ENCODE data around the gene PDCL2. TPM values are rescaled to one million over a fixed set of nuclear protein-coding genes. Genes with fewer than 3 reads are reported as not detected.

Gene PDCL2
- total RNA-seq, 6 experiments from 2014 or later: not detected

GRCh38 chr4:55538531-55538930, 53.5 kb downstream of the PDCL2 start:
- Mint-ChIP-seq H3K27me3 (ENCODE audit: insufficient read depth) (no peaks in the 10 kb centered on the region), H3K36me3 (ENCODE audit: low read depth) (peaks cover 19% of the 10 kb centered on the region), H3K4me3 (no peak overlapping the region), H3K4me1 (ENCODE audit: low read depth) (peaks cover 27% of the 10 kb centered on the region), H3K9me3 (peaks cover 8% of the 10 kb centered on the region; the same call in 1 of the 2 replicates), H3K27ac (no peak overlapping the region)
- DNase-seq: no peak
- TF ChIP-seq, protein P1, sequence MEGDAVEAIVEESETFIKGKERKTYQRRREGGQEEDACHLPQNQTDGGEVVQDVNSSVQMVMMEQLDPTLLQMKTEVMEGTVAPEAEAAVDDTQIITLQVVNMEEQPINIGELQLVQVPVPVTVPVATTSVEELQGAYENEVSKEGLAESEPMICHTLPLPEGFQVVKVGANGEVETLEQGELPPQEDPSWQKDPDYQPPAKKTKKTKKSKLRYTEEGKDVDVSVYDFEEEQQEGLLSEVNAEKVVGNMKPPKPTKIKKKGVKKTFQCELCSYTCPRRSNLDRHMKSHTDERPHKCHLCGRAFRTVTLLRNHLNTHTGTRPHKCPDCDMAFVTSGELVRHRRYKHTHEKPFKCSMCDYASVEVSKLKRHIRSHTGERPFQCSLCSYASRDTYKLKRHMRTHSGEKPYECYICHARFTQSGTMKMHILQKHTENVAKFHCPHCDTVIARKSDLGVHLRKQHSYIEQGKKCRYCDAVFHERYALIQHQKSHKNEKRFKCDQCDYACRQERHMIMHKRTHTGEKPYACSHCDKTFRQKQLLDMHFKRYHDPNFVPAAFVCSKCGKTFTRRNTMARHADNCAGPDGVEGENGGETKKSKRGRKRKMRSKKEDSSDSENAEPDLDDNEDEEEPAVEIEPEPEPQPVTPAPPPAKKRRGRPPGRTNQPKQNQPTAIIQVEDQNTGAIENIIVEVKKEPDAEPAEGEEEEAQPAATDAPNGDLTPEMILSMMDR (IDR thresholded peaks at IDR 0.05): no peak

GRCh38 chr4:55534306-55534705, 57.7 kb downstream of the PDCL2 start:
- peaks cover 30% of the 10 kb centered on the region for H3K9me3 Mint-ChIP-seq
- DNase-seq: no peak
- H3K4me3 Mint-ChIP-seq: no peak overlapping the region
- TF ChIP-seq, protein P1 (IDR thresholded peaks at IDR 0.05): no peak
- peaks cover 50% of the 10 kb centered on the region for H3K36me3 Mint-ChIP-seq (ENCODE audit: low read depth)
- no peak overlapping the region for H3K27ac Mint-ChIP-seq
- H3K4me1 Mint-ChIP-seq (ENCODE audit: low read depth): peaks cover 25% of the 10 kb centered on the region
- no peaks in the 10 kb centered on the region for H3K27me3 Mint-ChIP-seq (ENCODE audit: insufficient read depth)

GRCh38 chr4:55530691-55531090, 61.4 kb downstream of the PDCL2 start:
- Mint-ChIP-seq H3K4me3 (no peak overlapping the region), H3K27ac (no peak overlapping the region), H3K36me3 (ENCODE audit: low read depth) (peaks cover 47% of the 10 kb centered on the region), H3K27me3 (ENCODE audit: insufficient read depth) (no peaks in the 10 kb centered on the region), H3K9me3 (peaks cover 30% of the 10 kb centered on the region), H3K4me1 (ENCODE audit: low read depth) (peaks cover 16% of the 10 kb centered on the region)
- DNase-seq: no peak
- TF ChIP-seq, protein P1 (IDR thresholded peaks at IDR 0.05): no peak

DNA sequence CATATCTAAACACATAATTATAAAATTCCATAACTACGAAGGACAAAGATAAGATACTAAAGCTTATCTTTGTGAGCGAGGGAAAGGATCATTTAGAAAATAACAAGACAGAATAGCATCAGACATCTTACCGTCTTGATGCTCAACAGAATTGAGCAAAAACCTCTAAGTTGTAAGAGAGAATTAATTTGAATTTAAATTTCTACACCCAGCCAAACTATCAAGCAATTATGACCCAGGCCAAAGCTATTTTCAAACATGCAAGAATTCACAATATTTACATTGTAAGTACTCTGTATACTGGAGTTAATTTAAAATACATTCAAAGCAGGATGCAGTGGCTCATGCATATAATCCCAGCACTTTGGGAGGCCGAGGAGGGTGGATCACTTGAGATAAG, 61.9 kb downstream of the PDCL2 start:
- no peak for DNase-seq
- Mint-ChIP-seq H3K4me1 (ENCODE audit: low read depth) (peaks cover 17% of the 10 kb centered on the region), H3K27me3 (ENCODE audit: insufficient read depth) (no peaks in the 10 kb centered on the region), H3K4me3 (no peak overlapping the region), H3K9me3 (peaks cover 30% of the 10 kb centered on the region), H3K27ac (no peak overlapping the region), H3K36me3 (ENCODE audit: low read depth) (peaks cover 47% of the 10 kb centered on the region)
- TF ChIP-seq, protein P1 (IDR thresholded peaks at IDR 0.05): no peak

DNA sequence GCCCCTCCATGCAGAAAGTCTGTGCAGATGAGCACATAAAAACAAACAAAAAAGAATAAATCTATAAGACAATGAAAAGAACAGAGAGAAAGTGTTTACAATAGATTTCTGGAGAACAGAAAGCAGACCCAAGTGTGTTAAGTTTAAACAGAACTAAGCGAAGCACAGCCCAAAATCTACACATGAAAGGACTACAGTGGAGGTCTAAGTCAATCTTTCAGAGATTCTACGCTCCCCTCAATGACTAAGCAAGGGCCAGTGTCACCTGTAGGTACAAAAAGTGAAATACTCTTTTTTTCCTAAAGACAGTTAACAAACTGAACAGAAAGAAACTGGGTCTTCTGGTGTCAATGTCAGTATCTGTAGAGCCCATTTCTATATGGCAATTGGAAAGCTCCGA, 63.6 kb downstream of the PDCL2 start:
- TF ChIP-seq, protein P1 (IDR thresholded peaks at IDR 0.05): no peak
- no peak for DNase-seq
- no peaks in the 10 kb centered on the region for H3K27me3 Mint-ChIP-seq (ENCODE audit: insufficient read depth)
- peaks cover 41% of the 10 kb centered on the region for H3K36me3 Mint-ChIP-seq (ENCODE audit: low read depth)
- H3K4me3 Mint-ChIP-seq: no peak overlapping the region
- peaks cover 23% of the 10 kb centered on the region for H3K9me3 Mint-ChIP-seq
- H3K4me1 Mint-ChIP-seq (ENCODE audit: low read depth): peaks cover 31% of the 10 kb centered on the region
- H3K27ac Mint-ChIP-seq: no peak overlapping the region
